ENCODE measurements around the gene MRC1. TPM values are rescaled to one million over a fixed set of nuclear protein-coding genes. Genes with fewer than 3 reads are reported as not detected.
A peak's percentile ranks its signal among the peaks of the same experiment; 100 is the strongest.

The MRC1 gene
- polyA plus RNA-seq, 1 experiment: not detected

DNA sequence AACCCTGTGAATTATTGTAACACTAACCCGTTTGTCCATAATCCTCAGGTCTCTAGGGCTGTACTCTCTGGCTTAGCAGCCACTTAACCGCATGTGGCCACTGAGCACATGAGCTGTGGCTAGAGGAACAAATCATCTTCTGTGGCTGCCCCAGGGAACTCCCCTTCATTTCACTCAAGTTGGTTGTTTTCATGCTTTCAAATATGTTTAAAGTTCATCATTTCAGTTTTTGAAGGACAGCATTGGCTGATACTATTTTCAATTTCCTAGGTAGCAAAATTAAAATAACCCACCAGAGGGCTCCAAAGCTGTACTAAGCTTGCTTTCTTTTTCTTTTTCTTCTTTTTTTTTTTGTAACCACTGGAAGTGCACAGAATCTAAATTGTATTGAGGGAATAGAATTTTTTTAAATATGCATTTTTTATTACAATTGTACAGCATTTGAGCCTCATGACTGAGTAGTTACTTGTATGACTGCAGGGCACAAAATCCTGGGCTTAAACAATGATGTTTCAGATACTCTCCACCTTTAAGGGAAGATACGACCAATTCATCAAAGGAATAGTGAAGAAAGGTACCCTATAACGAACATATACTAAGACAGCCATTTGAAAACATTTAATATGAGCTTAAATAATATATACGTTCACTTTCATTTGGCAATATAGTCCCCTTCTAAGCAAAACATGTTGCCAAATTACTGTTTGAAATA, 38.6 kb downstream of the MRC1 start:
- H3K36me3 ChIP-seq (ENCODE audit: control insufficient read depth, insufficient read depth, low read length): no peaks in the 10 kb centered on the region
- H3K27me3 ChIP-seq (ENCODE audit: control insufficient read depth, insufficient read depth, low read length): no peaks in the 10 kb centered on the region
- no peak for DNase-seq (ENCODE audit: low read depth)
- POLR2A ChIA-PET: no interaction called here
- CTCF ChIA-PET: interaction anchor here (0.6 to 2.8 kb wide), 9 partner anchors 10 to 388 kb away, joined by 3 to 16 read pairs (median 4); no protein-coding TSS in a partner anchor
- no peak overlapping the region for H3K4me3 ChIP-seq (ENCODE audit: low read depth, low read length)
- TF ChIP-seq, protein P1, sequence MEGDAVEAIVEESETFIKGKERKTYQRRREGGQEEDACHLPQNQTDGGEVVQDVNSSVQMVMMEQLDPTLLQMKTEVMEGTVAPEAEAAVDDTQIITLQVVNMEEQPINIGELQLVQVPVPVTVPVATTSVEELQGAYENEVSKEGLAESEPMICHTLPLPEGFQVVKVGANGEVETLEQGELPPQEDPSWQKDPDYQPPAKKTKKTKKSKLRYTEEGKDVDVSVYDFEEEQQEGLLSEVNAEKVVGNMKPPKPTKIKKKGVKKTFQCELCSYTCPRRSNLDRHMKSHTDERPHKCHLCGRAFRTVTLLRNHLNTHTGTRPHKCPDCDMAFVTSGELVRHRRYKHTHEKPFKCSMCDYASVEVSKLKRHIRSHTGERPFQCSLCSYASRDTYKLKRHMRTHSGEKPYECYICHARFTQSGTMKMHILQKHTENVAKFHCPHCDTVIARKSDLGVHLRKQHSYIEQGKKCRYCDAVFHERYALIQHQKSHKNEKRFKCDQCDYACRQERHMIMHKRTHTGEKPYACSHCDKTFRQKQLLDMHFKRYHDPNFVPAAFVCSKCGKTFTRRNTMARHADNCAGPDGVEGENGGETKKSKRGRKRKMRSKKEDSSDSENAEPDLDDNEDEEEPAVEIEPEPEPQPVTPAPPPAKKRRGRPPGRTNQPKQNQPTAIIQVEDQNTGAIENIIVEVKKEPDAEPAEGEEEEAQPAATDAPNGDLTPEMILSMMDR (IDR thresholded peaks at IDR 0.05; ENCODE audit: insufficient read depth, low read depth, low read length): peak; percentile 37

DNA sequence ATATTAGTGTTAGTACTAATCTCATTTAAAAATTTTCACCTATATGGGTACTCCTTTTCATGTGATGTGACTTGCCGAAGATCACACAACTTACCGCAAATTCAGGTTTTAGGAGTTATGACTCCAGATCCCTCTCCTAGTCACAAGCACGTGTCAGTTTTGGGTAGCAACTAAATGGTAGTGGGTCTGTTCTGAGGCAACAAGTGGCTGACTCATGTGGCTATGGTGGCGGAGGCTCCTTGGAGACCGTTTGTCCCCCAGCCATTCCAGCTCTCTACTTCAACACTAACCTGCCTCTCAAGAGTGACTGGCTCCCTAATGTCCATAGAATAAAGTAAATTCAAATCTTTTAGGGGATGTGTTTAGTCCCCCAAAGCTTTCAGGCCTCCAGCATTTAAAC, 39.5 kb downstream of the MRC1 start:
- ChIA-PET POLR2A (no interaction called here), CTCF (interaction anchor here (0.6 to 2.8 kb wide), 7 partner anchors 11 to 370 kb away, joined by 3 to 16 read pairs (median 4); no protein-coding TSS in a partner anchor)
- Histone ChIP-seq H3K27me3 (ENCODE audit: control insufficient read depth, insufficient read depth, low read length) (no peaks in the 10 kb centered on the region), H3K36me3 (ENCODE audit: control insufficient read depth, insufficient read depth, low read length) (no peaks in the 10 kb centered on the region), H3K4me3 (ENCODE audit: low read depth, low read length) (no peak overlapping the region)
- TF ChIP-seq, protein P1 (IDR thresholded peaks at IDR 0.05; ENCODE audit: insufficient read depth, low read depth, low read length): no peak
- DNase-seq (ENCODE audit: low read depth): no peak

DNA sequence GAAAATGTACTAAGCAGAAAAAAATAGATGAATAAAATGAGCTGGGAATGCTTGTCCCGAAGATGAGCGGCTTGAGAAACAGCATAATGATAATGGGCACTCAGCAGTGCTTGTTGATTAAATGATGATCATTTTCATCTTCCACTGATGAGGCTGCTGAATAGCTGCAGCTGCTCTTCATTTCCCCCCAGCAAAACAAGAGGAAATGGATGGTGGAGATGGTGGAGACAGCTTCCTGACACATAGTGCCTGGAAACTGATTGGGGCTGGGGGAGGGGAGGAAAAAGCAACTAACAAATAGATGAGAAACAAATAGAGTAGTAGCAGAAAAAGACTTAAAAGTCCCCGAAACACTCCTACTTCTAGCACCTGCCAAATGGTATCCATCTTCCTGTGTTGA, 41.4 kb downstream of the MRC1 start:
- ChIA-PET CTCF (interaction anchor here (1.2 to 1.9 kb wide), 2 partner anchors 57 to 366 kb away, joined by 3 to 10 read pairs; no protein-coding TSS in a partner anchor), POLR2A (no interaction called here)
- no peaks in the 10 kb centered on the region for H3K36me3 ChIP-seq (ENCODE audit: control insufficient read depth, insufficient read depth, low read length)
- no peak overlapping the region for H3K4me3 ChIP-seq (ENCODE audit: low read depth, low read length)
- DNase-seq (ENCODE audit: low read depth): no peak
- no peaks in the 10 kb centered on the region for H3K27me3 ChIP-seq (ENCODE audit: control insufficient read depth, insufficient read depth, low read length)
- TF ChIP-seq, protein P1 (IDR thresholded peaks at IDR 0.05; ENCODE audit: insufficient read depth, low read depth, low read length): no peak

DNA sequence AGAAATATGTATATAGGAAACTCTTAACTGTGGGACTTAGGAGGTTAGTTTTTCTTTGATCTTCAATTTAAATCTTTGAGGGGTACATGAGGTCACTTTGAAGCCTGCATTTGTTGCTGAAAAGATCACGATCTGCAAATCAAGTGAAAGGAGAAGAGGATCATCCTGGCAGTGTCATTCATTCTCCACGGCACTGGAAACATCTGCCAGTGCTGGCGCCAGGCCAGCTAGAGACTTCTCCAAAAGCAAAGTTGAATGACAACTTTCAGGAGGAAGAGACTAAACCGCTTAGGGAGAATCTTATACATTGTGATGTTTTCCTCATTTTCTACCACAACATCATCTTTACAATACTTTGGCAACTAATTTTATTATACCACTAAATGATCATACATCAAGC, 42.5 kb downstream of the MRC1 start:
- ChIA-PET POLR2A (no interaction called here), CTCF (interaction anchor here (1.3 to 1.9 kb wide), 2 partner anchors 58 to 365 kb away, joined by 4 to 10 read pairs; no protein-coding TSS in a partner anchor)
- no peak overlapping the region for H3K4me3 ChIP-seq (ENCODE audit: low read depth, low read length)
- DNase-seq (ENCODE audit: low read depth): no peak
- H3K27me3 ChIP-seq (ENCODE audit: control insufficient read depth, insufficient read depth, low read length): no peaks in the 10 kb centered on the region
- H3K36me3 ChIP-seq (ENCODE audit: control insufficient read depth, insufficient read depth, low read length): no peaks in the 10 kb centered on the region
- TF ChIP-seq, protein P1 (IDR thresholded peaks at IDR 0.05; ENCODE audit: insufficient read depth, low read depth, low read length): no peak

DNA sequence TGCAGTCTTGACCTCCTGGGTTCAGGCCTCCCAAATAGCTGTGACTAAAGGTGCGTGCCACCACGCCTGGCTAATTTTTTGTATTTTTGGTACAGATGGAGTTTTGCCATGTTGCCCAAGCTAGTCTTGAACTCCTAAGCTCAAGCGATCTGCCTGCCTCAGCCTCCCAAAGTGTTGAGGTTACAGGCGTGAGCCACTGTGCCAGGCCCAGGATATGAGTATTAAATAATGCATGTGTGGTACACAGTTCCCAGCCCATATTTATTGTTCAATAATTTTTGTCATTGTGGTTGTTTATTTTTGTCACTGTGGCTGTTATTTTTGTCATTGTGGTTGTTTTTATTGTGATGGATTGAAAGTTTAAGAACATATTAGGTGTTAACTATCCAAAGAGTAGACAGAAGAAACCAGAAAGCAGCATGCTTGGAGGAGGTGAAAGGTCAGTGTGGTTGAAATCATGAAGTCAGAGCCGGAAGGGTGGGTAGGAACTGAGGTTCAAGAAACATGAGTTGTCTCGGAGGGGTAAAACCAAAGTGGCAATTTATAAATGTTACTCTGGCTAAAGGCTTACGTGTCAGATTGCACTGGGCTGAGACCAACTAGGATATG, 45.0 kb downstream of the MRC1 start:
- CTCF ChIA-PET: interaction anchor here (0.8 to 1.4 kb wide), 2 partner anchors 11 to 304 kb away, joined by 4 read pairs; no protein-coding TSS in a partner anchor
- Histone ChIP-seq H3K4me3 (ENCODE audit: low read depth, low read length) (no peak overlapping the region), H3K36me3 (ENCODE audit: control insufficient read depth, insufficient read depth, low read length) (no peaks in the 10 kb centered on the region), H3K27me3 (ENCODE audit: control insufficient read depth, insufficient read depth, low read length) (no peaks in the 10 kb centered on the region)
- POLR2A ChIA-PET: no interaction called here
- TF ChIP-seq, protein P1 (IDR thresholded peaks at IDR 0.05; ENCODE audit: insufficient read depth, low read depth, low read length): no peak
- no peak for DNase-seq (ENCODE audit: low read depth)
